Activated naive CD8-positive, alpha-beta T cell (primary cell): ENCODE results near the gene UNC45A.

ENCODE experiments used
- H3K27ac Mint-ChIP-seq: one replicate; pipeline ENCODE4 v1.8.0; 2021; ENCODE audit warnings: mixed read lengths
- H3K27me3 Mint-ChIP-seq: one replicate; pipeline ENCODE4 v1.8.0; 2021; ENCODE audit warnings: mixed read lengths
- H3K36me3 Mint-ChIP-seq: one replicate; pipeline ENCODE4 v1.8.0; 2021; ENCODE audit warnings: mixed read lengths
- H3K4me1 Mint-ChIP-seq: one replicate; pipeline ENCODE4 v1.8.0; 2021; ENCODE audit warnings: low read depth, mixed read lengths
- H3K4me3 Mint-ChIP-seq: one replicate; pipeline ENCODE4 v1.8.0; 2021; ENCODE audit warnings: mild to moderate bottlenecking, mixed read lengths
- H3K9me3 Mint-ChIP-seq: one replicate; pipeline ENCODE4 v1.8.0; 2021; ENCODE audit warnings: low read depth, mixed read lengths

Gene UNC45A

DNA sequence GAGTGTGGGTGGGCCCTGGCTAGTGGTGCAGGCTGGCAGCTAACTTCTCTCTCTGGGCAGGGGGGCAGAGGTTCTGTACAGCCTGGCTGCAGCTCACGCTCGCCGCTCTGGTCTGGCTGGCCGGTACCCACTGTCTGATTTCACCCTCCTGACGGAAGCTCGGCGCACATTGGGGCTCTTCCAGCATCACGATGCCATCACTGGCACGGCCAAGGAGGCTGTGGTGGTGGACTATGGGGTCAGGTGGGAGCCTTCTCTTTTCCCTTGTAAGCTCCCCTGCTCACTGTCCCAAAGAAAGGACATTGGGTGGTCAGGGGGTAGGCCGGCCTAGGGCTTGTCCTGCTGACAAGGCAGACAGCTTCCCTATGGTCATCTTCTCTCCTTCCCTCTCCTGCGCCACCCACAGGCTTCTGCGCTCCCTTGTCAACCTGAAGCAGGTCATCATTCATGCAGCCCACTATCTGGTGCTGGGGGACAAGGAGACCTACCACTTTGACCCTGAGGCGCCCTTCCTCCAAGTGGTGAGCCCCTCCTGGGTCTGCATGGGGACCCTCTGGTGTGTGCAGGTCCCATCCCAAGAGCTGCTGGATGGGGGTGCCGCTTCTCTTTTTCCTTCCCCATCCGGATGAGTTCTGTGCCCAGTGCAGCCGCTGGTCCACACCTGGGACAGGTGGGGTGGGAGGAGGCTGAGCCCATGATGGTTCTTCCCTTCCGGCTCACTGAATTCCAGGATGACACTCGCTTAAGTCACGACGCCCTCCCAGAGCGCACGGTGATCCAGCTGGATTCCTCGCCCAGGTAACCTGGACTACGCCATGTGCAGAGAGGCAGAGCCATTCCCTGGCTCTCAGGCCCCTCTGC is 24.4 kb upstream of the UNC45A start:
- Mint-ChIP-seq H3K9me3 (no peaks in the 10 kb centered on the region), H3K27ac (no peak overlapping the region), H3K27me3 (no peaks in the 10 kb centered on the region), H3K4me1 (peaks cover under 1% of the 10 kb centered on the region), H3K4me3 (no peak overlapping the region), H3K36me3 (no peaks in the 10 kb centered on the region)

DNA sequence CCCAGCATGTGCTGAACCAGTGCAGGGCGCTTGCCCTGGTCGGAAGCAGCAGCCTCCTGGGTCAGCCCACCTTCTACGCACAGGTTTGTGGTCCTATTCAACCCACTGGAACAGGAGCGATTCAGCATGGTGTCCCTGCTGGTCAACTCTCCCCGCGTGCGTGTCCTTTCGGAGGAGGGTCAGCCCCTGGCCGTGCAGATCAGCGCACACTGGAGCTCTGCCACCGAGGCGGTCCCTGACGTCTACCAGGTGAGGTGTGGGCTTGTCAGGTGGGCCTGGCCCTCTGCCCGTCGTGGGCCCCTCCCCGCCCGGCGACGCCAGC is 23.8 kb upstream of the UNC45A start:
- H3K27ac Mint-ChIP-seq: no peak overlapping the region
- H3K4me1 Mint-ChIP-seq: no peaks in the 10 kb centered on the region
- H3K36me3 Mint-ChIP-seq: no peaks in the 10 kb centered on the region
- H3K4me3 Mint-ChIP-seq: no peak overlapping the region
- H3K9me3 Mint-ChIP-seq: no peaks in the 10 kb centered on the region
- H3K27me3 Mint-ChIP-seq: no peaks in the 10 kb centered on the region

DNA sequence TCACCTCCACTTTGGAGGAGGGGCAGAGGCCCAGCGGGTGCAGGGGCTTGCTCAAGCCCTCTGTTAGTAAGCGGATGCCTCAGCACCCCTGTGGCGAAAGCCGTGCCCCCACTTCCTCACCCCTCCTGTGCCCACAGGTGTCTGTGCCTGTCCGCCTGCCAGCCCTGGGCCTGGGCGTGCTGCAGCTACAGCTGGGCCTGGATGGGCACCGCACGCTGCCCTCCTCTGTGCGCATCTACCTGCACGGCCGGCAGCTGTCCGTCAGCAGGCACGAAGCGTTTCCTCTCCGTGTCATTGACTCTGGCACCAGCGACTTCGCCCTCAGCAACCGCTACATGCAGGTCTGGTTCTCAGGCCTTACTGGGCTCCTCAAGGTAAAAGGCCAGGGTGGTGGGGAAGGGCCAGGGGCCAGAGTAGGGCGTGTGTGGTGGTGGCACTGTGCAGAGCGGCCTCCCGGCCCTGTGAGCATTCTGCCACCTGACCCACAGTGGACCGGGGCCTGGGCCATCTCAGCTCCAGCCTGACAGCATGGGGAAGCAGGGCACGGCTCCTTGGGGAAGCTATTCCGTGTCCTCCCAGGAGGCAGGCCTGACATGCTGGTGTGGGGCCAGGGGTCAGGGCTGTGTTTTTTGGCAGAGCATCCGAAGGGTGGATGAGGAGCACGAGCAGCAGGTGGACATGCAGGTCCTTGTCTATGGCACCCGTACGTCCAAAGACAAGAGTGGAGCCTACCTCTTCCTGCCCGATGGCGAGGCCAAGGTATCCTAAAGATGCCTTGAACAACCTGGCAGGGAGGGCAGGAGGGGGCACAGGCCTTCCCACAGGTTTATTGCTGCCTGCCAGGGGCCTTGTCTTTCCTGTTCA is 22.9 kb upstream of the UNC45A start:
- Mint-ChIP-seq H3K4me3 (no peak overlapping the region), H3K4me1 (no peaks in the 10 kb centered on the region), H3K27ac (no peak overlapping the region), H3K36me3 (no peaks in the 10 kb centered on the region), H3K9me3 (no peaks in the 10 kb centered on the region), H3K27me3 (no peaks in the 10 kb centered on the region)

DNA sequence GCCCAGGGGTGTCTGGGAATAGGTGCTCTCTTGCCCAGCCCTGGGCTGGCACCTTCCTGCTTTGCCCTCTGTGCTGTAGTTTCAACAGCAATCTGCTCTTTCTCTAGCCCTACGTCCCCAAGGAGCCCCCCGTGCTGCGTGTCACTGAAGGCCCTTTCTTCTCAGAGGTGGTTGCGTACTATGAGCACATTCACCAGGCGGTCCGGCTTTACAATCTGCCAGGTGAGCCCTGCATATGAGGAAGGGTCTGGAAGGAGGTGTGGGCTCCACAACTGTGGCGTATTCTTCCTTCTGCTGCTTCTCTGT is 22.4 kb upstream of the UNC45A start:
- H3K4me1 Mint-ChIP-seq: no peaks in the 10 kb centered on the region
- H3K9me3 Mint-ChIP-seq: no peaks in the 10 kb centered on the region
- H3K27ac Mint-ChIP-seq: no peak overlapping the region
- H3K36me3 Mint-ChIP-seq: no peaks in the 10 kb centered on the region
- H3K4me3 Mint-ChIP-seq: no peak overlapping the region
- H3K27me3 Mint-ChIP-seq: no peaks in the 10 kb centered on the region

DNA sequence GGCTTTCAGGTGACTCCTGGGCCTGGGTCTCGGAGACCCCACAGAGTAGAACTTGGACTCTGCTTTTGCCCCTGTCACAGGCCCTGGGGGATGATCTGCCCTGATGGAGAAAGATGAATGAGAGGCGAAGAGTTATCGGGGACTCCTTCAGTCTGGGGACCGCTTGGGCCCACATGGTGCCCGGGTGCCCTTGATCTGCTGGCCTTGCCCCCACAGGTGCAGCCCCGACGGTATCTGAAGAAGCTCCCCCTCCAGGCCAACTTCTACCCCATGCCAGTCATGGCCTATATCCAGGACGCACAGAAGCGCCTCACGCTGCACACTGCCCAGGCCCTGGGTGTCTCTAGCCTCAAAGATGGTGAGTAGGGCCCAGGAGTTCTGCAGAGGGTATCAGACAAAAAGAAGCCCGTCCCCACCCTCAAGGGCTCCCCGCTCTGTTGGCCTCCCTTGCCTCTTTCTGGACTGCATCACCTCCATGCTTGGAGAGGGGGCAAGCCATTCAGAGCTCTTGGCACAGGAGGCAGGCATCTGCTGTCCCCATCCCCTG is 21.6 kb upstream of the UNC45A start:
- Mint-ChIP-seq H3K36me3 (no peaks in the 10 kb centered on the region), H3K4me1 (no peaks in the 10 kb centered on the region), H3K4me3 (no peak overlapping the region), H3K27me3 (no peaks in the 10 kb centered on the region), H3K27ac (no peak overlapping the region), H3K9me3 (no peaks in the 10 kb centered on the region)

DNA sequence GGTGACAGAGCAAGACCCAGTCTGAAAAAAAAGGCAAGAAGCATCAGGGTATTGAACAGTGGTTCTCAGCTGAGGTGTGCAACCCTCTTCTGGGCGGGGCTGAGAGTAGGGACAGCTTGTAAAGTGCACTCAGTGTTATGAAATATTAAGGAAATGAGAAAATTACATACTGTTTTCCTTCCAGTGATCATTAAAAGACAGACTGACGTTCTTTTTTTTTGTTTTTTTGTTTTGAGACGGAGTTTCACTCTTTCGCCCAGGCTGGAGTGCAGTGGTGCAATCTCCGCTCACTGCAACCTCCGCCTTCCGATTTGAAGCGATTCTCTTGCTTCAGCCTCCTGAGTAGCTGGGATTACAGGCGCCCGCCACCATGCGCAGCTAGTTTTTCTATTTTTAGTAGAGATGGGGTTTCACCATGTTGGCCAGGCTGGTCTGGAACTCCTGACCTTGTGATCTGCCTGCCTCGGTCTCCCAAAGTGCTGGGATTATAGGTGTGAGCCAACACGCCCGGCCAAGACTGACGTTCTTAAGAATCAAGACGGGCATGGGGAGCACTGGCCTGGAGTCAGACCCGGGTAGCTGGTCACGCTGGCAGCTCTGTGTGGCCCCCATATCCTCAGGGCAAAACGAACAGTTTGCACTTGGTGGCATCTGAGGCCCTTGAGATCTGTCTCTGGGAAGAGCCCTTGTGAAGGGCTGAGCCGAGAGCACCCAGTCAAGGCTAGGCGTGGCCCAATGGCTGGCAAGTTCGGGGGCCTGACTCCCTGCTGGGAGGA is 20.6 kb upstream of the UNC45A start:
- Mint-ChIP-seq H3K9me3 (no peaks in the 10 kb centered on the region), H3K4me1 (no peaks in the 10 kb centered on the region), H3K27ac (no peak overlapping the region), H3K36me3 (no peaks in the 10 kb centered on the region), H3K27me3 (no peaks in the 10 kb centered on the region), H3K4me3 (no peak overlapping the region)

DNA sequence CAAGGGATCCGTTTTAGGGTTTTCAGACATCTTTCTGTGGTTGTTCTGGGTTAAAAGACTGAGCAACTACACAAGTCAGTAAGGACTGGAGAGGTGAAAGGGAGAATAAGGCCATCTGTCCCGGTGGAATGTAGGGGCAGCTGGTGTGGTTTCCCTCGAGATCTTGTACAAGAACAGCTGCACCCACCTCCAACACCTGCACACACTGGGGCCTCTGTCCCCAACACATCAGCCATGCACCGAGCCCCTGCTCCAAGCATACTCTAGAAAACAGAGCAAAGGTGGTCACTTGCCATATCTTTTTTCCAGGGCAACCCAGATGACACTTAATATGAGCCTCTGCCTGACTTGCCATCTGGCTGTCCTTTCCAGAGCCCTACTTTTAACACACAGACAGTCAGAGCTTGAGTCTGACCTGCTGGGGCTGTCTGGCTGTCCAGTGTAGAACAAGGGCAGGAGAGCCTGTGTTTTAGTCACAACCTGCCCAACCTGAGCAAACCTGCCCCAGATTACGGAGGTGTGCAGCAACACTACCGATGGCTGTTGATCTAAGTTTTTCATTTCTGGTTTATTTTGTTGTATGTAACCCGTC is 19.8 kb upstream of the UNC45A start:
- Mint-ChIP-seq H3K4me1 (no peaks in the 10 kb centered on the region), H3K27ac (no peak overlapping the region), H3K36me3 (no peaks in the 10 kb centered on the region), H3K4me3 (no peak overlapping the region), H3K27me3 (no peaks in the 10 kb centered on the region), H3K9me3 (no peaks in the 10 kb centered on the region)

DNA sequence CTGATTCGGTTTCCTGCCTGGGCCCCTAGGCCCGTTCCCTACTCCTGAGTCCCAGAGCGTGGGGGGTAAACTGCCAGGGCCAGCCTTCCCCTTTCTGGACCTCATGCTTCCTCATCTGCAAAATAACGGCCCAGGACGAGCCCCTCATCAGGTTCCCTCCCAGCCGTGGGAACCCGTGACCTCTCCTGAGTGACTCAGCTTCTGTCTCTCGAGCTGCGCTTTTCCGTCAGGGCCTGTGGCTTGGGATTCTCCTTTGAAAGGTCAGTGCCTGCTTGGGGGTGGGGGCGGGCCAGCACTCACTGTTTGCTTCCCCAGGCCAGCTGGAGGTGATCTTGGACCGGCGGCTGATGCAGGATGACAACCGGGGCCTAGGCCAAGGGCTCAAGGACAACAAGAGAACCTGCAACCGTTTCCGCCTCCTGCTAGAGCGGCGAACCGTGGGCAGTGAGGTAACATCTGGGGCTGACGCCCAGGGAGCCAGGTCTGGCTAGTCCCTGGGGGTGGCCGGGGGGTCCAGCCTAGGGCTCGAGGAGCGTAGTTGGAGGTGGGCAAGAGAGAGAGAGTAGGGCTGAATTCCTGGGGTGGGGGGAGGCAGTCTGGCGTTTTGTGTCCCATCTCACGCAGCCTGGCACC is 19.2 kb upstream of the UNC45A start:
- Mint-ChIP-seq H3K36me3 (no peaks in the 10 kb centered on the region), H3K27ac (no peak overlapping the region), H3K4me1 (no peaks in the 10 kb centered on the region), H3K4me3 (no peak overlapping the region), H3K27me3 (no peaks in the 10 kb centered on the region), H3K9me3 (no peaks in the 10 kb centered on the region)

DNA sequence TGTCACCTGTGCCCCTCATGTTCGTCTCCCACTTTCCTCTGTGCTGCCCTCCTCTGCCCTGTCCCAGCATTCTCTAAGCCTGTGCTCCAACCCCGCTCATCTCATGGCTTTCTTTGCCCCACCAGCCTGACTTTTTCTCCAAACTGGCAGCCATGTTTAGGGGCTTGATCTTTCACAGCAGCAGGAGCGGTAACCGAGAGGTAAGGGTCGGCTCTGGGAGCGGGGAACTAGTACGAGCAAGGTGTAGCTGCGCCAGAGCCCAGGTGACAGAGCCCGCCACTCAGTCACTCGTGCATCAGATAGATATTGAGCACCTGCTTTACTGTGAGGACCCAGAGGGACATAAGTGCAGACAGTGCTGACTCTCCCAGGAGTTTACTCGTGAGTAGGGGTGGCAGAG is 18.6 kb upstream of the UNC45A start:
- no peaks in the 10 kb centered on the region for H3K36me3 Mint-ChIP-seq
- H3K27ac Mint-ChIP-seq: peak overlapping the region; percentile 17
- H3K4me1 Mint-ChIP-seq: no peaks in the 10 kb centered on the region
- no peaks in the 10 kb centered on the region for H3K9me3 Mint-ChIP-seq
- H3K27me3 Mint-ChIP-seq: no peaks in the 10 kb centered on the region
- H3K4me3 Mint-ChIP-seq: no peak overlapping the region

DNA sequence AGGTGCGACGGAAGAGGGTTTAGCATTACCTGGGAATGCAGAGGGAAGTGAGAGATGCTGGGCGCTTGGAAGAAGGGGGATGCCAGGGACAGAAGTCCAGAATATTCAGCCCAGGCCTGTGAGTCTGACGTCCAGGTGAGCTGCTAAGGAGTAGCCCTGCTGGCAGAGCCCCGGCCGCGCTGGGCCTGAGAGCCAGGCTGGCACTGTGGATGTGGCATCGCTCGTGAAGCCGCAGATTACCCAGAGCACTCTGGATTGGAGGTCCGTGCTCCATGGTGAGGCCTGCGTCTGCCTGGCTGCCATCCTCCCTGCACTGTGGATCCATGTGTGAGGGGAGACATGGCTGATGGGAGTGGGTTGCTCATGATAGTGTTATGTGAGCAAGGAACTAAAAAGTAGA is 17.5 kb upstream of the UNC45A start:
- H3K9me3 Mint-ChIP-seq: no peaks in the 10 kb centered on the region
- H3K36me3 Mint-ChIP-seq: peaks cover 5% of the 10 kb centered on the region
- no peak overlapping the region for H3K4me3 Mint-ChIP-seq
- H3K4me1 Mint-ChIP-seq: no peaks in the 10 kb centered on the region
- H3K27me3 Mint-ChIP-seq: no peaks in the 10 kb centered on the region
- no peak overlapping the region for H3K27ac Mint-ChIP-seq

DNA sequence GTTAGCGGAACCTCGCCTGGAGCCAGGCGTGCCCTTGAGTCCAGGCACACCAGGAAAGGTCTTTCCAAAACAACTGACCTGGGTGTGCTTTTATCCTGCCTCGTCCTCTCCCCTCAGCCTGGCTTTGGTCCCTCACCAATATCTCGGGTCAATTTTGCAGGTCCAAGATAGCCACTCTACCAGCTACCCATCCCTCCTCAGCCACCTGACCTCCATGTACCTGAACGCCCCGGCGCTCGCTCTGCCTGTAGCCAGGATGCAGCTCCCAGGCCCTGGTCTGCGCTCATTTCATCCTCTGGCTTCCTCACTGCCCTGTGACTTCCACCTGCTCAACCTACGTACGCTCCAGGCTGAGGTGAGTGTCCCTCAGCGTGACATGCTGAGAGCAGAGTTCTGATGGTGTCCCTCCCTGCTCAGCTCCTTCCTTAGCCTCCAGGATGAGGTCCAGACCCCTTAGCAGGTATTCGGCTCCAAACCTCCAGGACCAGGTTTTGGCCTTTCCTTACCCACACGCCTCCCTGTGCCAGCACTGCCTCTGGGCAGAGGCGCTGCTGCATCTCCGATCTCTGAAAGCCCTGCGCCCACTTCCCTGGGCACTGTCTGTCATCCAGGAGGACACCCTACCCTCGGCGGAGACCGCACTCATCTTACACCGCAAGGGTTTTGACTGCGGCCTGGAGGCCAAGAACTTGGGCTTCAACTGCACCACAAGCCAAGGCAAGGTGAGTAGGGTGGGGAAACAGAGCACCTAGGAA is 16.9 kb upstream of the UNC45A start:
- Mint-ChIP-seq H3K36me3 (peaks cover 5% of the 10 kb centered on the region), H3K4me3 (no peak overlapping the region), H3K9me3 (no peaks in the 10 kb centered on the region), H3K27ac (no peak overlapping the region), H3K4me1 (no peaks in the 10 kb centered on the region), H3K27me3 (no peaks in the 10 kb centered on the region)

DNA sequence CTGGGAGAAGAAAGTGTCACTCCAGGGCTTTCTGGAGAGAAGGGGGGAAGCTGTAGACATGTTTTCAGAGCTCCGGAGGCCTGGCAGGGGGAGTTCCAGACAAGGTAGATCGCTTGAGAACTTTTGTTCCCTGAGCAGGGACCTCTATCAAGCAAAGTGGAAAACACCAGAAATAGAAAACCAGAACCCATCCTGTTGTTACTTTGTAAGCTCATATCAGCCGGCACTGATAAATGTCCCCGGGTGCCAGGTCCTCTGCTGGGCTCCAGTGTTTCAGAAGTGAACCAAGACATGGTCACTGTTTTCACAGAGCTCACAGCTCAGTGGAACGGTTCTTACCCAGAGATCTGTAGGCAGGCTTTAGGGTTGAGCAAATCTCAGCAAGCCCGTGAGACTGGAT is 16.2 kb upstream of the UNC45A start:
- Mint-ChIP-seq H3K27me3 (no peaks in the 10 kb centered on the region), H3K9me3 (no peaks in the 10 kb centered on the region), H3K4me3 (no peak overlapping the region), H3K27ac (no peak overlapping the region), H3K4me1 (no peaks in the 10 kb centered on the region), H3K36me3 (peaks cover 5% of the 10 kb centered on the region)

DNA sequence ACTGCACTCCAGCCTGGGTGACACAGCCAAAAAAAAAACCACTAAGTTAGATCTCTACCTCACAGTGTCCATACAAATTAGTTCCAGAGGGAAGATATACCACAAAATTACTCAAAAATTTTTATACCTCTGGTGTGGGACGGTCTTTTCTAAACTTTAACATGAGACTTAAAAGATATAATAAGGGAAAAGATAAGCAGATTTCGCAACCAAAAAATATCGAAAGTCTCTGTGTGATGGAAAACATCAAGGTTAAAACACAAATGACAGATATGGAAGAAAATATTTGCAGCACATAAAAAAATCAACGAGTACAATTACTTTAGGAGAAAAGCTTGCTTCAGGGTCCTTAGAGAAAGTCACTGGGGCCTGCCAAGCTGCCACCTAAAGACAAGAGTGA is 13.2 kb upstream of the UNC45A start:
- H3K36me3 Mint-ChIP-seq: peaks cover 5% of the 10 kb centered on the region
- H3K4me3 Mint-ChIP-seq: no peak overlapping the region
- peaks cover 2% of the 10 kb centered on the region for H3K4me1 Mint-ChIP-seq
- H3K9me3 Mint-ChIP-seq: no peaks in the 10 kb centered on the region
- no peak overlapping the region for H3K27ac Mint-ChIP-seq
- no peaks in the 10 kb centered on the region for H3K27me3 Mint-ChIP-seq
